ENCODE data around the gene TSFM. TPM values are rescaled to one million over a fixed set of nuclear protein-coding genes. Genes with fewer than 3 reads are reported as not detected.

Gene TSFM
- total and polyA plus RNA-seq, 2 of the 13 experiments (the other 11 are each of a cell fraction or from before 2014, with no cell fraction given), result 29.8 to 68.3 TPM

GRCh38 chr12:57845478-57846284 lies 63.1 kb downstream of the TSFM start (continued):
- TF ChIP-seq ZNF879 (CRISPR knock-in tag; IDR thresholded peaks at IDR 0.05), result no peak; the same call in 1 of the 2 replicates
- 0 out of 2 replicates have a peak, but pooled peaks have one; percentile 39 for TF ChIP-seq NFIC (IDR thresholded peaks at IDR 0.05; ENCODE audit: low read length)
- peak; percentile 82 for TF ChIP-seq FOXK1 (CRISPR knock-in tag; IDR thresholded peaks at IDR 0.05; ENCODE audit: borderline replicate concordance, low read depth)
- peak; percentile 69 for TF ChIP-seq MED1 (CRISPR knock-in tag; IDR thresholded peaks at IDR 0.05)
- no peak for TF ChIP-seq ONECUT2 (CRISPR knock-in tag; IDR thresholded peaks at IDR 0.05)
- TF ChIP-seq, protein P1, sequence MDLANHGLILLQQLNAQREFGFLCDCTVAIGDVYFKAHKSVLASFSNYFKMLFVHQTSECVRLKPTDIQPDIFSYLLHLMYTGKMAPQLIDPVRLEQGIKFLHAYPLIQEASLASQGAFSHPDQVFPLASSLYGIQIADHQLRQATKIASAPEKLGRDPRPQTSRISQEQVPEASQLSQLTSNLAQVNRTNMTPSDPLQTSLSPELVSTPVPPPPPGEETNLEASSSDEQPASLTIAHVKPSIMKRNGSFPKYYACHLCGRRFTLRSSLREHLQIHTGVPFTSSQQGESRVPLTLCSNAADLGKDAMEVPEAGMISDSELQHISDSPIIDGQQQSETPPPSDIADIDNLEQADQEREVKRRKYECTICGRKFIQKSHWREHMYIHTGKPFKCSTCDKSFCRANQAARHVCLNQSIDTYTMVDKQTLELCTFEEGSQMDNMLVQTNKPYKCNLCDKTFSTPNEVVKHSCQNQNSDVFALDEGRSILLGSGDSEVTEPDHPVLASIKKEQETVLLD (CRISPR knock-in tag; IDR thresholded peaks at IDR 0.05; ENCODE audit: low read depth), result peak; percentile 99
- no peak for TF ChIP-seq ZSCAN25 (CRISPR knock-in tag; IDR thresholded peaks at IDR 0.05)
- TF ChIP-seq, protein P2, sequence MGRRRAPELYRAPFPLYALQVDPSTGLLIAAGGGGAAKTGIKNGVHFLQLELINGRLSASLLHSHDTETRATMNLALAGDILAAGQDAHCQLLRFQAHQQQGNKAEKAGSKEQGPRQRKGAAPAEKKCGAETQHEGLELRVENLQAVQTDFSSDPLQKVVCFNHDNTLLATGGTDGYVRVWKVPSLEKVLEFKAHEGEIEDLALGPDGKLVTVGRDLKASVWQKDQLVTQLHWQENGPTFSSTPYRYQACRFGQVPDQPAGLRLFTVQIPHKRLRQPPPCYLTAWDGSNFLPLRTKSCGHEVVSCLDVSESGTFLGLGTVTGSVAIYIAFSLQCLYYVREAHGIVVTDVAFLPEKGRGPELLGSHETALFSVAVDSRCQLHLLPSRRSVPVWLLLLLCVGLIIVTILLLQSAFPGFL (CRISPR knock-in tag; IDR thresholded peaks at IDR 0.05), result no peak
- TF ChIP-seq RFX1 (IDR thresholded peaks at IDR 0.05), result no peak; the same call in 1 of the 2 replicates
- 0 out of 2 replicates have a peak, but pooled peaks have one; percentile 77 for TF ChIP-seq ZC3H13 (CRISPR knock-in tag; IDR thresholded peaks at IDR 0.05)
- TF ChIP-seq SRSF1 (optimal IDR thresholded peaks at IDR 0.05; ENCODE audit: low read depth, low read length), result peak; percentile 74
- no peak for TF ChIP-seq SMARCE1 (IDR thresholded peaks at IDR 0.05; ENCODE audit: borderline replicate concordance)
- no peak for TF ChIP-seq CAMTA2 (CRISPR knock-in tag; IDR thresholded peaks at IDR 0.05; ENCODE audit: borderline replicate concordance)
- TF ChIP-seq KDM2A (CRISPR knock-in tag; IDR thresholded peaks at IDR 0.05; ENCODE audit: borderline replicate concordance, low read depth), result peak; percentile 89; the same call in 1 of the 2 replicates
- TF ChIP-seq NFYB (CRISPR knock-in tag; IDR thresholded peaks at IDR 0.05), result peak; percentile 37; the same call in 1 of the 2 replicates
- peak; percentile 52; the same call in 1 of the 2 replicates for TF ChIP-seq ARNTL (CRISPR knock-in tag; IDR thresholded peaks at IDR 0.05)
- TF ChIP-seq ZNF451 (CRISPR knock-in tag; IDR thresholded peaks at IDR 0.05), result 0 out of 2 replicates have a peak, but pooled peaks have one; percentile 68
- TF ChIP-seq, protein P3, sequence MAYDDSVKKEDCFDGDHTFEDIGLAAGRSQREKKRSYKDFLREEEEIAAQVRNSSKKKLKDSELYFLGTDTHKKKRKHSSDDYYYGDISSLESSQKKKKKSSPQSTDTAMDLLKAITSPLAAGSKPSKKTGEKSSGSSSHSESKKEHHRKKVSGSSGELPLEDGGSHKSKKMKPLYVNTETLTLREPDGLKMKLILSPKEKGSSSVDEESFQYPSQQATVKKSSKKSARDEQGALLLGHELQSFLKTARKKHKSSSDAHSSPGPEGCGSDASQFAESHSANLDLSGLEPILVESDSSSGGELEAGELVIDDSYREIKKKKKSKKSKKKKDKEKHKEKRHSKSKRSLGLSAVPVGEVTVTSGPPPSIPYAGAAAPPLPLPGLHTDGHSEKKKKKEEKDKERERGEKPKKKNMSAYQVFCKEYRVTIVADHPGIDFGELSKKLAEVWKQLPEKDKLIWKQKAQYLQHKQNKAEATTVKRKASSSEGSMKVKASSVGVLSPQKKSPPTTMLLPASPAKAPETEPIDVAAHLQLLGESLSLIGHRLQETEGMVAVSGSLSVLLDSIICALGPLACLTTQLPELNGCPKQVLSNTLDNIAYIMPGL (CRISPR knock-in tag; IDR thresholded peaks at IDR 0.05; ENCODE audit: borderline replicate concordance in 1 of 2, low read depth in 1 of 2), result peak in 1 of 2 experiments; percentile 81; a peak in 1 of 4 replicates
- TF ChIP-seq, protein P4, sequence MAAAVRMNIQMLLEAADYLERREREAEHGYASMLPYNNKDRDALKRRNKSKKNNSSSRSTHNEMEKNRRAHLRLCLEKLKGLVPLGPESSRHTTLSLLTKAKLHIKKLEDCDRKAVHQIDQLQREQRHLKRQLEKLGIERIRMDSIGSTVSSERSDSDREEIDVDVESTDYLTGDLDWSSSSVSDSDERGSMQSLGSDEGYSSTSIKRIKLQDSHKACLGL (CRISPR knock-in tag; IDR thresholded peaks at IDR 0.05), result peak; percentile 31; the same call in 1 of the 2 replicates
- TF ChIP-seq GABPB1 (CRISPR knock-in tag; IDR thresholded peaks at IDR 0.05), result peak; percentile 80
- TF ChIP-seq, protein P5, sequence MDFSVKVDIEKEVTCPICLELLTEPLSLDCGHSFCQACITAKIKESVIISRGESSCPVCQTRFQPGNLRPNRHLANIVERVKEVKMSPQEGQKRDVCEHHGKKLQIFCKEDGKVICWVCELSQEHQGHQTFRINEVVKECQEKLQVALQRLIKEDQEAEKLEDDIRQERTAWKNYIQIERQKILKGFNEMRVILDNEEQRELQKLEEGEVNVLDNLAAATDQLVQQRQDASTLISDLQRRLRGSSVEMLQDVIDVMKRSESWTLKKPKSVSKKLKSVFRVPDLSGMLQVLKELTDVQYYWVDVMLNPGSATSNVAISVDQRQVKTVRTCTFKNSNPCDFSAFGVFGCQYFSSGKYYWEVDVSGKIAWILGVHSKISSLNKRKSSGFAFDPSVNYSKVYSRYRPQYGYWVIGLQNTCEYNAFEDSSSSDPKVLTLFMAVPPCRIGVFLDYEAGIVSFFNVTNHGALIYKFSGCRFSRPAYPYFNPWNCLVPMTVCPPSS (IDR thresholded peaks at IDR 0.05), result no peak
- 0 out of 2 replicates have a peak, but pooled peaks have one; percentile 10 for TF ChIP-seq ZNF20 (CRISPR knock-in tag; IDR thresholded peaks at IDR 0.05)
